ENCODE results near the gene AMBRA1.

Gene AMBRA1

GRCh38 chr11:46367244-46367915 lies 226.4 kb downstream of the AMBRA1 start:
- no peak for DNase-seq (ENCODE audit: low spot score)

DNA sequence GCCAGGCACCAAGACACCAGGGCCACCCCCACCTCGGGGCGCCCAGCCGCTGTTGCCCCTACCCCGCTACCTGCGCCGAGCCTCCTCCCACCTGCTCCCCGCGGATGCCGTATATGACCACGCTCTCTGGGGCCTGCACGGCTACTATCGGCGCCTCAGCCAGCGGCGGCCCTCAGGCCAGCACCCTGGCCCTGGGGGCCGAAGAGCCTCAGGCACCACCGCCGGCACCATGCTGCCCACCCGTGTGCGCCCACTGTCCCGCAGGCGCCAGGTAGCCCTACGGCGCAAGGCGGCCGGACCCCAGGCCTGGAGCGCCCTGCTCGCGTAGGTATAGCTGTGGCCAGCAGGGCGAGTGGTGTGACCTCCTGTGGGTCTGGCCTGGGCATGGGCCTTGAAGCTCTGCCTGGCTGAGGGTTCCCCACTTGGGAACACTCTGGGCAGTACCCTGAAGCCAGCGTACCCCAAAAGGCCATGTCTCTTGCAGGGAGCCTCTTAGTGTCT lies 227.1 kb downstream of the AMBRA1 start:
- DNase-seq (ENCODE audit: low spot score): no peak

DNA sequence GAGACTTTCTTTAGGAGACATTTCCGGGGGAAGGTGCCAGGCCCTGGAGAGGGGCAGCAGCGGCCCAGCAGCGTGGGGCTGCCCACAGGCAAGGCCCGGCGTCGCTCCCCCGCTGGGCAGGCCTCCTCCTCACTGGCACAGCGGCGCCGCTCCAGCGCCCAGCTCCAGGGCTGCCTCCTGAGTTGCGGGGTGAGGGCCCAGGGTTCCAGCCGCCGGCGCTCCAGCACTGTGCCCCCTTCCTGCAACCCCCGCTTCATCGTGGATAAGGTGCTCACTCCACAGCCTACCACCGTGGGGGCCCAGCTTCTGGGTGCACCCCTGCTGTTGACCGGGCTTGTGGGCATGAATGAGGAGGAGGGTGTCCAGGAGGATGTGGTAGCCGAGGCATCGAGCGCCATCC lies 227.6 kb downstream of the AMBRA1 start:
- no peak for DNase-seq (ENCODE audit: low spot score)

DNA sequence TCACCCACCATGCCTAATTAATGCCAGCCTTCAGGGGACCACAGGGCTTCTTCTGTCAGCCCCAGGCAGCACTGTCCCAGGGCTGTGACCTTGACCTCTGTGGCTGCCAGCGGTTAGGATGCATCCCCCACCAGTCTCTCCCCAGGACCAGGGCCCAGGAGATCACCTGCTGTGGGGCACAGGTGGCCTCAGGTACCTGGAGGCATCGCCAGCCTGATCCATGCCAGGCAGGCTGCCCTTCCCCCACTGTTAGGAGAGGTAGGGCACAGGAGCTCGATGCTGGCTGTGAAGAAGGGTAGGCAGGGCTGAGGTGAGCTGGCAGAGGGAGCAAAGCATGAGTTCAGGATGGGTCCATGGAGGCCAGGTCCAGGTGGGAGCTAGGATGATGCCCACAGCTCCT lies 229.0 kb downstream of the AMBRA1 start:
- DNase-seq (ENCODE audit: low spot score): no peak

GRCh38 chr11:46364056-46364455 lies 229.8 kb downstream of the AMBRA1 start:
- no peak for DNase-seq (ENCODE audit: low spot score)

- no peak for DNase-seq (ENCODE audit: low spot score)
These were observed 230.3 kb downstream of the AMBRA1 start for GRCh38 chr11:46363455-46364005.

- DNase-seq (ENCODE audit: low spot score): no peak
These were observed 230.8 kb downstream of the AMBRA1 start for GRCh38 chr11:46363031-46363407.

- DNase-seq (ENCODE audit: low spot score): no peak
These were observed 231.4 kb downstream of the AMBRA1 start for GRCh38 chr11:46362156-46363030.

- no peak for DNase-seq (ENCODE audit: low spot score)
These were observed 232.3 kb downstream of the AMBRA1 start for GRCh38 chr11:46361283-46362155.

DNA sequence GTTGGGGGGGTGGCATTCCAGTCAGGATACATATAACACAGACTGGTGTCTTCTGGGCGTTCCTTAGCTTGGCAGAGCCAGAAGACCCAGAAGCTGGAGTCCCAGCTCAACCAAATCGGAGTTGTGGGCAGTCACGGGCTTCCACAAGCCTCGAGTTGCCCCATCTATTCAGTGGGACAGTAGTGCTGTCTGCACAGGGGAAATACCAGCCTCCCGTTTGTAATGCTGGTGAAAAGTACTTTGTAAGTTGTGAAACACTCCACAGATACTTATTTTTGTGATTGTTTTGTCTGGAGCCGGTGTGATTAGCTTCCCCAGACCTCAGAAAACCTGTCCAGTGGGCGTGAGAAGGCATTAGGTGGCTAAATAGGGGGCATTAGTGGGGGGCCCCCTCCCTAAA lies 232.9 kb downstream of the AMBRA1 start:
- no peak for DNase-seq (ENCODE audit: low spot score)

DNA sequence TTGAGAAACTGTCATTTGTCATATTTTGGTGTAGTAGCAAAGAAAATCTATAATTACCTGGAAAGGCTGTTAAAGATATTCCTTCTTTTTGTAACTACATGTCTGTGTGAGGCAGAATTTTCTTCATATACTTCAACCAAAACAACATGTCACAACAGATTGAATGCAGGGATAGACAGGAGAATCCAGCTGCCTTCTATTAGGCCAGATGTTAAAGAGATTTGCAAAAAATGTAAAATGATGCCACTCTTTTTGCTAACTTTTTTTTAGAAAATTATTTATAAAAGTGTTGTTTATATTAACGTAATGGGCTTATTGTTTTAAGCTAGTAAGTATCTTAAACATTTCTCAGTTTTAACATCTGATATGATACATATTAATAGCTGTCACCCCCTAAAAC lies 233.9 kb downstream of the AMBRA1 start:
- DNase-seq (ENCODE audit: low spot score): no peak

GRCh38 chr11:46357483-46357936 lies 236.3 kb downstream of the AMBRA1 start:
- no peak for DNase-seq (ENCODE audit: low spot score)

- DNase-seq (ENCODE audit: low spot score): no peak
These were observed 236.8 kb downstream of the AMBRA1 start for GRCh38 chr11:46356924-46357482.

- DNase-seq (ENCODE audit: low spot score): no peak
These were observed 240.1 kb downstream of the AMBRA1 start for GRCh38 chr11:46353698-46354097.

DNA sequence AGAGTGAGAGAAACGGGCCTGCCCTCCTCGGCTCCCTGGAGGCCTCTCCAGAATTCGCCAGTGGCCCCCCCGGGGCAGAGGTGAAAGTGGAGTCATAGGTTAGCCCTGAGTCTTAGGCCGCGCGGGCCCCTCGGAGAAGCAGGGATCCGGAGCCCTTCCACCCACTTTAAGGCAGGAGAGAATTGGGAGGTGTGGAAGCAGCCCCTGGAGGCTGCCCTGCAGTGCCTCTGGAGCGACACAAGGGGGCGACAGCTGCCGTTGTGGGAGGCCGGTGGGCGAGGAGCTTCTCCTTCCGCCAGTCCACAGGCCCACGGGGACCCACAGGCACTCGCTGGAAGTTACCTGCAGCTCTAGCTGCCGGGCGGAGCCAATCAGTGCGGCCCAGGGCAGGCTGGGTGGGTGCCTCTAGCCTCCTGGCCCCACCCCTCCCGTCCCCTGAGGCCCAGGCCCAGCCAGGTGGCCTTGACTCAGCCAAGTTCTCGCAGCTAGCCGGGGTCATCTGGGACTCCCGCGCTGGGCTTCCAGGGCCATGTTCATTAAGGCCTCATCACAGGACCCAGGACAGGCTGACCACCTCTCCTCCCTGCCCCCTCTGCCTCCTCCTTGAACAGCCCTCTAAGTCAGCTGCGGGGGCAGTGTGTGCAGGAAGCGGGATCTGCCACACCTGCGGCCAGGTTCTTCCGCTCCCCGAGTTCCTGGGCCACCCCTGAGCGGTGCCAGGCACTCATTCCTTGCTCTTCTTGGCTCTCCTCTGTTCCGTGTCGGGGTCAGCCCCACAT lies 241.6 kb downstream of the AMBRA1 start:
- DNase-seq (ENCODE audit: low spot score): no peak

DNA sequence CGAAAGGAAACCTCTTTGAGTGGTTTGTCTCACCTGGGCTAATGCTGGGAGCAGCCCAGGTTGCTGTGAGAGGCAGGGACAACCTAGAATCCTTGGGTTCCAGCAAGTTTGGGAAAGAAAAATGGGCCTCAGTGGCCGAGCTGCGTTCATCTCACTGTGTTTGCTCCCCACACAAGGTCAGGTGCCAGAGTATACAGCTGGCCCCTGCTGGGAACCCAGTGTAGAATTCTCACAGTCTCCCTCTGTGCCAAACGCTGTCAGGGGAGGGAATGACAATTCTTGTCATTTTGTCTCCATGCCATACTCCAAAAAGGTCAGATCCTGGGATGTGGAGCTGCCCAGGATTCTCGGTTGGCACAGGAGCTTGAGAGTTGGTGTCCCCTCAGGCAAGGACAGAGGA lies 242.2 kb downstream of the AMBRA1 start:
- DNase-seq (ENCODE audit: low spot score): no peak

DNA sequence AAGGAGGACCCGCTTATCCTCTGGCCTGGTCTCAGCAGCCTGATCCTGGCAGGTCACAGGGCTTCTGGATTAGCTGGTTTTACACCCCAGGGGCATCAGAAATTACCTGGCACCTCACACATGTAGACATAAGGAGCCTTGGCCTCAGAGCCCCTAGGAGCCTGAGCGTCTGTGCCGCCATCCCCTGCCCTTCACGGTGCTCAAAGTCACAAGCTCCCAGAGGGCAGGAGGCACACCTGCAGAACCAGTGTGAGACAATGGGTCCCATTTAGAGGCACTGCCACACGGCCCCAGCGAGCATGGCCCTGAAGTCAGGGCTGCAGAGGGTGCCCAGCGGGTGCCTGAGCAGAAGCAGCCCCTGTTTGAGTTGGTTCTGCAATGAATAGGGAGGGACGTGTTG lies 242.7 kb downstream of the AMBRA1 start:
- DNase-seq (ENCODE audit: low spot score): no peak

GRCh38 chr11:46350695-46351094 lies 243.1 kb downstream of the AMBRA1 start:
- DNase-seq (ENCODE audit: low spot score): no peak

GRCh38 chr11:46348566-46349401 lies 245.0 kb downstream of the AMBRA1 start:
- DNase-seq (ENCODE audit: low spot score): no peak
